Naive B cell (primary cell): ENCODE measurements around the gene GCG. TPM values are rescaled to one million over a fixed set of nuclear protein-coding genes. Genes with fewer than 3 reads are reported as not detected.

ENCODE experiments used
- ATAC-seq, 2 donors: fragments of 150-1000 bp; cut with Tn5 transposase; 2 replicates each; pipeline ENCODE4 v1.10.0; 2021; ENCODE audit warnings: low read depth in 2 of 2, mild to moderate bottlenecking in 2 of 2, moderate library complexity in 2 of 2
- DNase-seq: peaks from one replicate; pipeline ENCODE4 v3.0.0; 2022
- H3K27ac Mint-ChIP-seq, 6 donors: one replicate each; pipeline ENCODE4 v1.8.0; 2020 to 2022; ENCODE audit warnings: mild to moderate bottlenecking in 6 of 6, mixed read lengths in 6 of 6, moderate library complexity in 5 of 6, inconsistent platforms in 2 of 6
- H3K27me3 Mint-ChIP-seq, 3 donors: one replicate each; pipeline ENCODE4 v1.8.0; 2021 to 2022; ENCODE audit warnings: mixed read lengths in 3 of 3, mild to moderate bottlenecking in 1 of 3
- H3K36me3 Mint-ChIP-seq, 2 donors: one replicate each; pipeline ENCODE4 v1.8.0; 2020 to 2022; ENCODE audit warnings: mixed read lengths in 2 of 2, inconsistent platforms in 1 of 2, mild to moderate bottlenecking in 1 of 2
- H3K4me1 Mint-ChIP-seq, 3 donors: one replicate each; pipeline ENCODE4 v1.8.0; 2020 to 2022; ENCODE audit warnings: mixed read lengths in 3 of 3, inconsistent platforms in 1 of 3, mild to moderate bottlenecking in 1 of 3, moderate library complexity in 1 of 3
- H3K4me3 Mint-ChIP-seq, 8 donors: one replicate each; pipeline ENCODE4 v1.8.0; 2020 to 2022; ENCODE audit warnings: mild to moderate bottlenecking in 8 of 8, mixed read lengths in 8 of 8, moderate library complexity in 8 of 8, inconsistent platforms in 2 of 8
- H3K9me3 Mint-ChIP-seq, 7 donors: one replicate each; pipeline ENCODE4 v1.8.0; 2020 to 2022; ENCODE audit warnings: mixed read lengths in 7 of 7, mild to moderate bottlenecking in 5 of 7, inconsistent platforms in 2 of 7, moderate library complexity in 1 of 7
- polyA plus RNA-seq, 6 donors: library from polyadenylated mRNA; unstranded; fragments of 300-500 nt; fragmentation: Illumina TruSeq; gene quantifications; one replicate each; pipeline ENCODE4 v1.2.3, GENCODE V29; 2021; ENCODE audit warnings: low read depth in 6 of 6

Gene GCG
- polyA plus RNA-seq, 6 donors from 2014 or later: not detected

DNA sequence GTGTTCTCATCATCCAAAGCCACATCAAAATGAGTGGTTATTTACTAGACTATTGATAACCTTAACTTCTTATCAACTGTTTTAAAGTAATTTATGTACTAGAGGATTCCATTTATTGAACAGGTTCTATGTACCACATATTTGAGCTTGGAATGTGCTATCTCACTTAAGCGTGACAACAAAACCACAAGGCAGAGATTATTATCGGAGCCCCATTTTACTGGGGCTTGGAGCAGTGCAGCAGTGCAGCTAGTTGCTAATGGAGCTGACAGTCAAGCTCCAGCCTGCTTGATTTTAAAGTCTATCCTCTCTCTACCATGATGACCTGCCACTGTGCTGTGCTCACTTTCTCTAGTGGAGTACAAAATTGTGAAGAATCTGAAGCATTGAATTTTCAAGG lies 24.6 kb downstream of the GCG start:
- ATAC-seq: no peak

DNA sequence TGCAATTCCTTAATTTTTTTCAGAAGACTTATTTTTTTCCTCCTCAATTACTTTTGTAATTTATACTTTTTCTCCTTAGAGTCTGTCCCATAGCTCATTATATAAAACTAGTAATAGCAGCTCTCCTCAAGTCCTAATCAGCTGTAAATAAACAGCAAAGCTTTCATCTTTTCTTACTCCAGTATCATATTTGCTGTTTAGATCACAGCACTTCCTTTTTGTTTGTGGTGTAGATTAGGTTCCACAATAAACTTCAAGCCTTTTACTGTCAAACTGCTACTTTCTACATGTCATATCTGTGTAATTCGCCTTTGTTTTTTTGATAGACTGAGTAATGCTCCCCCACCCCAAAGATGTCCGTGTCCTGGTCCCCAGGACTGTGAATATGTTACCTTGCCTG lies 25.5 kb downstream of the GCG start:
- ATAC-seq: peak in 1 of 2 donors; percentile 10
- no peaks in the 10 kb centered on the region for H3K36me3 Mint-ChIP-seq
- peak overlapping the region in 4 of 6 donors; percentile 30 to 94 (median 40) for H3K27ac Mint-ChIP-seq
- peak overlapping the region in 1 of 8 donors; percentile 6 for H3K4me3 Mint-ChIP-seq
- H3K4me1 Mint-ChIP-seq: peaks cover 16 to 22% (median 20%) of the 10 kb centered on the region in 3 donors
- H3K9me3 Mint-ChIP-seq: no peaks in the 10 kb centered on the region
- DNase-seq: no peak
- H3K27me3 Mint-ChIP-seq: no peaks in the 10 kb centered on the region

More for the DNA sequence above, 24.6 kb downstream of the GCG start:
- Mint-ChIP-seq H3K9me3 (no peaks in the 10 kb centered on the region), H3K36me3 (no peaks in the 10 kb centered on the region), H3K4me1 (peaks cover 16 to 22% (median 20%) of the 10 kb centered on the region in 3 donors), H3K4me3 (no peak overlapping the region), H3K27ac (no peak overlapping the region), H3K27me3 (no peaks in the 10 kb centered on the region)
- DNase-seq: no peak

DNA sequence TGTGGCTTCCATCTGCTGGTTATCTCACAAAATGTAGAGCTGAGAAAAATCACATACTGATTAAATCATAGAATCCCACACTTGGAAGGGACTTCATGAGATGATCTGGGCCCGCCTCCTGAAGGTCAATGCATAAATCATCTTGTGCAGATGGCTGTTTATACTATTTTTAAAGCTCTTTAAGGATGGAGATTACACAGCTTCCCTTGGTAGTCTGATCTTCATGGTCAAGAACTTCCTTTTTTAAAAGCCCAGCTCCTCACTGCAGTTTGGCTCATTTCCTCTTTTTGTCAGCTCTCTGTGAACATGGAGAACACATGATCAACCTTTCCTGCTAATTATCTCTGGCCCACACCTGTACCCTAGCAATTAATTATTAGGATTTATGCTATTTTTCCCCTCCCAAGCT lies 25.9 kb downstream of the GCG start:
- DNase-seq: peak; percentile 46
- no peaks in the 10 kb centered on the region for H3K9me3 Mint-ChIP-seq
- no peaks in the 10 kb centered on the region for H3K36me3 Mint-ChIP-seq
- H3K4me3 Mint-ChIP-seq: no peak overlapping the region
- H3K27me3 Mint-ChIP-seq: no peaks in the 10 kb centered on the region
- peaks cover 16 to 22% (median 20%) of the 10 kb centered on the region in 3 donors for H3K4me1 Mint-ChIP-seq
- ATAC-seq: peak; percentile 93 to 94
- H3K27ac Mint-ChIP-seq: peak overlapping the region in 4 of 6 donors; percentile 28 to 68 (median 40)

DNA sequence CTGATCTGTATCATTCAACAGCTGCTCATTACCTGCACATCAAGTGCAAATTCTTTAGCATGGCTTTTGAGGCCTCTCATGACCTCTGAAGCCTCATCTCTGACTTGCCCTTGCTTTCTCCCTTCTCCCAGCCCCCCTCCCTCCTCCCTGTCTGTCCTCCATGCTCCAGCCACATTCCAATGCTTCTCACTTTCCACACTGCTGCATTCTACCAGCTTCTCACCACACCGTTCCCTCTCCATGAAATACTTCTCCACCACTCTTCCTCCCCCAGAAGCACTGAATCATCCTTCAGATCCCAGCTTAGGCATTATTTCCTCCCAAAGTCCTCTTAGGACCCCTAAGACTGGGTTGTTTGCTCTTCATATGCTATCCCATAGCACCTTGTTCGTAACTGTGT lies 26.9 kb downstream of the GCG start:
- Mint-ChIP-seq H3K9me3 (no peaks in the 10 kb centered on the region), H3K27me3 (no peaks in the 10 kb centered on the region), H3K4me1 (peaks cover 16 to 22% (median 20%) of the 10 kb centered on the region in 3 donors), H3K27ac (peak overlapping the region in 1 of 6 donors; percentile 23), H3K36me3 (no peaks in the 10 kb centered on the region), H3K4me3 (no peak overlapping the region)
- DNase-seq (no peak), ATAC-seq (no peak)

DNA sequence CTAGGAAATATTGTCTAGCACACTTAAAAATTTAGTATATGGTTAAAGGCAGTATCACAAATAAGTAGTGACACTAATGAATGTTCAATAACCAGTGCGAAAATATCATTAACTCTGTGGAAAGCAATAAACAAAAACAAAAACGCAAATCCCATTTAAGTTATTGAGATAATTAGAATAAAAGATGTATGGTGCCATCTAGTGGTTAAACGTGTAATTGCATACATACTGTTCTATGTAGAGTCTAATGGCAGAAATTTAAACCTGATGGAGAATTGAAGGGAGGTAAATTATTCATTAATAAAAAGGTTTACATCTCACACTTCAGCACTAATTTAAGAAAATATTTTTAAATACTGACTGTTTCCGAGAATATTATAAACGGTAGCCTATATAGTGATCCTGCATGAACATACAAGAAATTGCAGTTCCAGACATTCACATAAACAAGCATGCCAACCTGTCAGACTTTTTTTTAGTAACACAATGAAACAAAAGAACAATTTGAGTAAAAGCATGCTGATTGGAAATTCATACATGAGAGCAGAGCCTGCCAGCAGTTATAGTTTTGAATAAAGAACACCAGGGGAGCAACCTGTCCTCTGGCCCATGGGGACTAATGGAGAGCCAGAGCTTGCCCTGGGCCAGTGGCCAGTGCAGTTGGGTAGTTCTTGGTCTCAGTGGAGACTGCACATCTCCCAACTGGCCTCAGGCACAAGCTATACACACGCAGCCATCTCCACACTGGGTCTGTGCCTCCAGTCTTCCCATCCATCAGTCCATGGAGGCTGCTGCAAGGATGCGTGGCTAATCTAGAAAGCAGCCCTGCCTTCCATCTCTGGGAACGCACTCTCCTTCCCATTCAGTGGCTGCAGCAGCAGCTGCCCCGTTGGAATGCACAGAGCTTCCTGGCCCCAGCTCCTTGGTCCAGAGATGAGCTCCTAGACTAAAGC lies 28.0 kb downstream of the GCG start:
- peaks cover 16 to 22% (median 20%) of the 10 kb centered on the region in 3 donors for H3K4me1 Mint-ChIP-seq
- no peaks in the 10 kb centered on the region for H3K27me3 Mint-ChIP-seq
- H3K27ac Mint-ChIP-seq: no peak overlapping the region
- ATAC-seq (peak in 1 of 2 donors; percentile 30), DNase-seq (peak; percentile 38)
- no peaks in the 10 kb centered on the region for H3K9me3 Mint-ChIP-seq
- H3K36me3 Mint-ChIP-seq: no peaks in the 10 kb centered on the region
- H3K4me3 Mint-ChIP-seq: no peak overlapping the region

DNA sequence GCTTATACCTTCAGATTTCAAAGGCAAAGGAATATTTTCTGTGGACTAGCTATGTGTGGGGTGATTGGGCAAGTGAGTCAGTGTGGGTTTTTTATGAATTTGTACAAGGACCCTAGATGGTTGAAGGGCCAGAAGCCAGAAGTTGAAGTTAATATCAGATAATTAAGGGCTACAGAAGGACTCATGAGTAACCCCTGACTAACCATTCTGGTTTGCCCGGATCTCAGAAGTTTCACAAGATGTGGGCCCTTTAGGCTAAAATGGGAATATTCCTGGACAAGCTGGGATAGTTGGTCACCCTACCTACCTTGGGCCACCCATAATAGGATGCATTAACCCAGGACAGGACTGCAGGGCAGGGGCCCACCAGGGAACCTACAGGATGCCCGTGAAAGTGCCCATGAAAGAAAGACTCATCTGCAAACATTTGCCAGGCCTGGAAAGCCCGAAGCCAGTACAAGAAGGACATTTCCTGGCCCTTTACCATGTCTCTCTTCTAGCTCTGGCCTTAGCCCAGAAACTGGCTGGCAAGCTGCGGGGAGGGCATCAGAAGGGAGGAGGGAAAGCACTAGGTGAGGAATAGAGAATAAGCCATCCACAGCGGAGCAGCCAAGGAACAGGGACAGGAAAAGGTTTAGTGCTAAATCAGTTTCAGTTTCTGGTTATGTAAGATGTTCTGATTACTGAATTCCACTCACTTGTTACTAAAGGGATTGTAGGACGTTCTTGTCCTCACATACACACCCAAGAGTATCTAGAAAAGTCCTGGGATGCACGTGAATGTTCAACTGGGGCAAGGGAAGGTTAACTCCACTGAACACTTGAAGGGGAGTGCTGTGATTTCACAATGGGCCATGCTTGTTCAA lies 33.6 kb downstream of the GCG start:
- Mint-ChIP-seq H3K9me3 (peaks cover 0 to 8% (median 0%) of the 10 kb centered on the region in 7 donors), H3K27me3 (peaks cover 5 to 11% (median 6%) of the 10 kb centered on the region in 3 donors), H3K4me3 (no peak overlapping the region), H3K4me1 (no peaks in the 10 kb centered on the region), H3K27ac (peak overlapping the region in 1 of 6 donors; percentile 1), H3K36me3 (no peaks in the 10 kb centered on the region)
- DNase-seq: no peak
- no peak for ATAC-seq

DNA sequence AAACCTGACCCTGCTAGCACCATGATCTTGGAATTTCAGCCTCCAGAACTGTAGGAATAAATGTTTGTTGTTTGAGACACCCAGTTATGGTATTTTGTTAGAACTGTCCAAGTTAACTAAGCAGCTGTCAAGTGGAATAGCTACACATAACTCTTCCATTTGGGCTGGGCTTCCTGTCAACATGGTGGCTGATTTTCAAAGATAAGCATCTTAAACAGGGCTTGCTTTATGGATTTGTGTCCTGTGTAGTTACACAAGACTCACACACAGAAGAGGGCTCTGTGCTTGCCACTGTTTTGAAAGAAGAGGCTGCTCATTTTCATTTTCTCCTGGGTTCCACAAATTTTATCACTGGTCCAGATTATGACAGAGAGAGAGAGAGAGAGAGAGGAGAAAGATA lies 35.7 kb downstream of the GCG start:
- DNase-seq (no peak), ATAC-seq (no peak)
- Mint-ChIP-seq H3K4me3 (no peak overlapping the region), H3K27ac (no peak overlapping the region), H3K4me1 (no peaks in the 10 kb centered on the region), H3K9me3 (peaks cover 0 to 8% (median 0%) of the 10 kb centered on the region in 7 donors), H3K27me3 (peaks cover 6 to 11% (median 9%) of the 10 kb centered on the region in 3 donors), H3K36me3 (no peaks in the 10 kb centered on the region)

DNA sequence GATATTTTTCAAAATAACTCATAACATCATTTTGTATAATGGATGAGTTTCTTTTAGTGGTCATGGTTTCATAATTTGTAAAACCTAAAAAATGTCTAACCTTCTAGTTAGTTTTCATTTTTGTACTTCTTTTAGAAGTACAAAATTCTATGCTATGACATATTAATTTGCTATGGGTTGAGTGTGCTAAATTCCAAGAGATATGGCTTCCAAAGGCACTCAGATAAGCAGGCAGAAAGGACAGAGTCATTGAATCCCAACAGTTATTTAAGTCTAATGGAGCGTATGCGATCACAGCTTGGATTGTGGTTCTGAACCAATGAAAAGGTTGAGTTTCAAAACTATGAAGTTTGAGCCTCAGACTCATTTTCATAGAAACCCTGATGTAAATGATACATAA lies 37.0 kb downstream of the GCG start:
- Mint-ChIP-seq H3K27ac (no peak overlapping the region), H3K4me3 (no peak overlapping the region), H3K4me1 (no peaks in the 10 kb centered on the region), H3K27me3 (peaks cover 6 to 11% (median 9%) of the 10 kb centered on the region in 3 donors), H3K36me3 (no peaks in the 10 kb centered on the region), H3K9me3 (peaks cover 0 to 8% (median 0%) of the 10 kb centered on the region in 7 donors)
- no peak for DNase-seq
- ATAC-seq: no peak

DNA sequence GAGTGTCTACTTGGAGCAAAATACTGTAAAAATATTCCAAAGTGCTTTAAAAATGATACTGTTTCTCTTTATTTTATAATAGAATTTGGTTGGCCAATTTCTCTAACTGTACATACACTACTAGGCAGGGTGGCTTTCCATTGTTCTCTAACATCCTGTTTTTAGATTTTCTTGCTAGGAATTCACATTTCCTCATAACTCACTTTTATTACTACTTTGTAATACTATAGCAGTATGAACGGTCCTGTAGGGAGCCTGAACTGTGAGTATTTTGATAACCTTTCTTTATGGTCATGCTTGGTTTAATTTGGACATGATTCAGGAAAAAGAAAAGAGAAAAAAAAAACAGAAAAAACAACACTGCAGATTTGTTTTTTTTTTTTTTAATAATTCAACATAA lies 37.8 kb downstream of the GCG start:
- ATAC-seq: no peak
- no peak overlapping the region for H3K27ac Mint-ChIP-seq
- no peak for DNase-seq
- H3K36me3 Mint-ChIP-seq: no peaks in the 10 kb centered on the region
- peaks cover 0 to 8% (median 0%) of the 10 kb centered on the region in 7 donors for H3K9me3 Mint-ChIP-seq
- no peaks in the 10 kb centered on the region for H3K4me1 Mint-ChIP-seq
- peaks cover 6 to 11% (median 9%) of the 10 kb centered on the region in 3 donors for H3K27me3 Mint-ChIP-seq
- no peak overlapping the region for H3K4me3 Mint-ChIP-seq

DNA sequence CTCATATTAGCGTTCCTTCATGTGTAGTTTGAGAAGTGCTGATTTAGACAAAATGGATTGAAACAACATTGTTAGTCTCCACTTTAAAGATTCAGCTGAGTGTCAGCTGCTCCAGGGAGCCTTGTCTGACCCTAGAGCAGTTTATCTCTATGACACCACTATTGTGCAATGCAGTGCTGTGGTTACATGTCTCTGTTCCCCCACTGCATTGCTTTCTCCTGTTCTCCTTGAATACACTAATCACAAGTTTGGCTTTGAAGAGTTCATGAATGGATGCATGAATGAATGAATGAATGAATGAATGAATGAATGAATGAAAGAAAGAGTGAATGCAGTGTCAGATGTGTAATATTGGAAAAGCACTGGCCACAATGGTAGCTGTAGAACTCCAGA lies 38.3 kb downstream of the GCG start:
- Mint-ChIP-seq H3K36me3 (no peaks in the 10 kb centered on the region), H3K4me1 (no peaks in the 10 kb centered on the region), H3K27ac (no peak overlapping the region), H3K27me3 (peaks cover 6 to 12% (median 11%) of the 10 kb centered on the region in 3 donors), H3K9me3 (peaks cover 0 to 8% (median 0%) of the 10 kb centered on the region in 7 donors), H3K4me3 (no peak overlapping the region)
- no peak for ATAC-seq
- DNase-seq: no peak

DNA sequence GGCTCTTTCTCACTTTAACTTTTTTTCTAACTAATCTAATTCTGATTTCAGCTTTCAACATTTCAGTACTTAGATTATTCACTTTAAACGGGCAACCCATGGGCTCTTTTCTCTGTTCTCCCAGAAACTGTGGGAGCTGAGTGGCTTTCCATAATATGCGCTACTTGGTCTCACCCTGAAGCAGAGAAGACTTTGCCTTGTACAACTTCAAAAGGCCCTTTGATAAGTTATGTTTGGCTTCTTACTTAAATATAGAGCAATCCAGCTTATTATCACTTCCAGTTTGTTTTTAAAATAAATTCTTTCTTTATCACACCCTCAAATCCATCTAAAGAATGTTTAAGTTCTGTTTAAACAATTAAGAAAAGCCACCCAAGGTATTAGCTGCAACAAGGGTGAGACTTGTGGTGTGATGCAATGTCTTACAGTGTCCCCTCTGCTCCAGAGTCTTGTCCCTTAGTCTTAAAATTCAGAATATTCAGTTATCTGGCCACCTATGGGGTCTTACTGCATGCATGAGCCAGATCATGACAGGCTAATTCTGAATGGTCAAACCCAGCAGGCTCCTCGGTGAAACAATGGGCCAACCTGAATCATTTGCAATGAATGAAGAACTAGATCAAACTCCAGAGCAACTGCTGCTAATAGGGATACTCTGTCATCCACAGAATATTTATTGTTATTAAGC lies 38.8 kb downstream of the GCG start:
- H3K9me3 Mint-ChIP-seq: peaks cover 0 to 8% (median 0%) of the 10 kb centered on the region in 7 donors
- no peaks in the 10 kb centered on the region for H3K4me1 Mint-ChIP-seq
- DNase-seq (no peak), ATAC-seq (no peak)
- peaks cover 6 to 14% (median 14%) of the 10 kb centered on the region in 3 donors for H3K27me3 Mint-ChIP-seq
- H3K4me3 Mint-ChIP-seq: no peak overlapping the region
- H3K27ac Mint-ChIP-seq: no peak overlapping the region
- H3K36me3 Mint-ChIP-seq: no peaks in the 10 kb centered on the region

DNA sequence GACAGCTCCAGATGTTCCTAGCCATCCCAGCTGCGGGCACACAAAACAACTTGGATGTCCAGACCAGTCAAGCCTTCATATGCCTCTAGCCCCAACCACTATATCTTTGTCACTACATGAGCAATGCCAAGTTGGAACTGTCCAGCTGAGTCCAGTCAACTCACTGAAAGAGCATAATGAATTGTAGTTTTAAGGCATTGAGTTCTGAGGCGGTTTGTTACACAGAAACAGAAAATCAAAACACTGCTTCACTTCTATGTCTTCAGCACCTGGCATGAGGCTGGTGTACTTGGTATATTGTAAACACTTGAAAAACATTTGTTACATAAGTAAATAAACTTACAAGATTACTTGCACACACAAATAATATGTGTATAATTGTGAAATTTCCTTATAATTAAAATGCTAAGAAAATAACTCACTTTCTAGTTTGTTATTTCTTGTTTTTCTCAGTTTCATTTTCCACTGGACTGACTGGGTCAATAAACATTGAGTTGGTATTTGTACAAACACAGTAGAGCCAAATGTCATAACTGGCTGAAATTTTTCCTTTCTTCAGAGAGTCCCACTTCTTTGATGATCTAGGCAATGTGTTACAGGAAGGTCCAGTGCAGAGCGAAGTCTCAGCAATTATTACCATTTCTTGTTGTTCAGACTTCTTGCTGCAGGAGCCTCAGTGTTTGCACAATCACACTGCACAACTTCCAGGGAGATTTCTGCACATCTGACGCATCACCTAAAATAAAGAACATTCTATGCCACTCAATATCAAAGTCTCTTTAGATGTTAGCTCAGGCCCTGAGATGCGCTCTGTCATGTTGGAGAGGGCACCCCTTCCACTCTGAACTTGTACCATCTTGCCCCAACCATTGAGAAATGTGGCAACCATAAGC lies 39.8 kb downstream of the GCG start:
- Mint-ChIP-seq H3K9me3 (peaks cover 0 to 8% (median 0%) of the 10 kb centered on the region in 7 donors), H3K27ac (no peak overlapping the region), H3K4me3 (no peak overlapping the region), H3K4me1 (no peaks in the 10 kb centered on the region), H3K36me3 (no peaks in the 10 kb centered on the region), H3K27me3 (peaks cover 6 to 20% (median 14%) of the 10 kb centered on the region in 3 donors)
- ATAC-seq: no peak
- DNase-seq: no peak
